ENCODE results near the gene FLNB.

FLNB gene

DNA sequence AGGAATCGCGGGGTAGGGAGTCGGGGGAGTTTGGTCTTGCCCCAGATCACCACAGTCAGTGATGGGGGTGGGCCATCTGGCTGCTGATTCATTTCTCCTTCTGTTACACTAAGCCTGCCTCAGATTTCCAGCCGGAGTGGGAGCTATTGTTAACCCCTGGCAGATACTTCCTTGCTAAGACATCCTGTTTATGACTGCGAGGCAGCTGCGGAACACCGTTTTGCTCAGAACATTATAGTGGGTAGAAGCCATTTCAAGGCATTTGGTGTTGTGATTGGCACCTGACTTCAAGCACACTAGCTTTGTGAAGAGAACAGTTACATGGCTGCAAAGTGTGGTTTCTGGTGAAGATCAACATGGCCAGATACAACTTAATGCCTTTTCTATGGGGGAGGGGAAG, 73.8 kb downstream of the FLNB start:
- DNase-seq: no peak

DNA sequence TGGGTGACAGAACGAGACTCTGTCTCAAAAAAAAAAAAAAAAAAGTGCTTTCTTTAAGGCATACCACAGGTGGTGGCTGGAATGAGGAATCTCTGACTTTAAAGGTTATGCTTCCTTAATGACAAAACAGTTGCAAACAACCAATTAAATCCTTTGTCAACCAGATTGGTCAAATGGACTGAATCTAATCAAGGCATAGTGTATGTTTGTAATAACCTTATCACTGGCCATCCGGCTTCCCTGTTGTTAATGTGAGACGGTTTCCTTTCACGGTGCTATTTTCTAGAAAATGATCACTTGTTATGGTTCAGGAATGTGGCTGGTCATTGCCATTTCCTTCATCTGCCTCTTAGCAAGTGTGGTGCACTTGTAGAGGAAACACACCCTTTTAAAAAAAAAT, 75.9 kb downstream of the FLNB start:
- no peak for DNase-seq

DNA sequence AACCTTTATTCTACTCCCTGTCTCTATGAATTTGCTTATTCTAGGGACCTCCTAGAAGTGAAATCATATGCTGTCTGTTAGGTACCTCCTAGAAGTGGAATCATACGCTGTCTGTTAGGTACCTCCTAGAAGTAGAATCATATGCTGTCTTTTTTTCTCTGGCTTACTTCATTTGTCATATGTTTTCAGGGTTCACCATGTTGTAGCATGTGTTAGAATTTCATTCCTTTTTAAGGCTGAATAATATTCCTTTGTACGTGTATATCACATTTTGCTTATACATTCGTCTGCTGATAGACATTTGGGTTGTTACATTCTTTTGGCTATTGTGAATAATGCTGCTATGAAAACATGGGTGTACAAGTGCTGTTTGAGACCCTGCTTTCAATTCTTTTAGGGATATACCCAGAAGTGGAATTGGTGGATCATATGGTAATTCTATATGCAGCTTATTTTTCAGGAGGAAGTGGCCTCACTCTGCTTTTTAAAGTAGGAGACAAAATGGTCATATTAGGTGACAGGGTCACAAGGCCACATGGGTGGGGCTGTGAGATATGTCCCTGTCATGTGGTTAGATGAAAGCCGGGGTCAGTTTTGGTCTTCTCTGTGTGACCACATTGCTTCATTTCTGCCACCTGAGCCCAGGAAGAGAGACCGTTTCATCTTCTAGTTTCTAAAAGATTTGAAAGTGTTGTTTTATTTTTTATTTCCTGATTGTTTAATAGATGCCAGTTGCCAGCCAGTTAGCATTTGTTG, 76.7 kb downstream of the FLNB start:
- no peak for DNase-seq

DNA sequence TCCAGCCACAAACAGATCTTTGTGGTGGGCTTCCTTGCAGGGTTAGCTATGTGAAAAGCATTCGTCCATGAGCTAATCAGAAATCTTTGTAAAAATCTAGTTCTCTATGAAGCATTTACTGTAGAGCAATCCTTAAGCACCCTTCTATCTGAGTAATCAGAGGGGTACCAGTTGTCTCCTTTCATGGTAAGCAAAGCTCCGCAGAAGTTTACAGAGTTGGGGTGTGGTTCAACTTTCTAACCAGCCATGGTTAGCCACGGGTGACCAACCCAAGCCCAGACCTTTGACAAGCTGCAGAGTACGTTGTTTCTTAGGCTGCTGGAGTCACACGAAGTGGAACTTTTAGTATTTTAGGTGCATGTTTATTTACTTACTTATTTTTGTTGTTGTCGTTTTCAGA, 77.4 kb downstream of the FLNB start:
- no peak for DNase-seq

DNA sequence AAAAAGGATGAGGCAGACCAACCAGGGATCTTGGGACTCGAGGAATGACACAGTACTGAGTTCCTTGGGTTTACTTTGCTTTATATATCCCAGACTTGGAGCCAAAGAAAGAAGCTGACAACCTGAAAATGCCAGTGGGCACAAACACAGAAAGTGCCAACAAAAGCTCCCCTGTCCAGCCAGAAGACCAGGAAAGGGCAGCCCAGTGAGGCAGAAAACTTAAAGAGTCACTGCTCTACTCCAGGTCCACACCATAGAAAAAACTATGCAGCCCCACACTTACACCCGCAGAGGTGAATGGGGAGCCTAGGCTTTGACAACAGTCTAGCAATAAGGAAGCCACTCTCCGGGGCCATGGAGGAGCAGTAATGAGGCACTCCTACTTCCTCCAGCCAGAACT, 80.3 kb downstream of the FLNB start:
- no peak for DNase-seq

DNA sequence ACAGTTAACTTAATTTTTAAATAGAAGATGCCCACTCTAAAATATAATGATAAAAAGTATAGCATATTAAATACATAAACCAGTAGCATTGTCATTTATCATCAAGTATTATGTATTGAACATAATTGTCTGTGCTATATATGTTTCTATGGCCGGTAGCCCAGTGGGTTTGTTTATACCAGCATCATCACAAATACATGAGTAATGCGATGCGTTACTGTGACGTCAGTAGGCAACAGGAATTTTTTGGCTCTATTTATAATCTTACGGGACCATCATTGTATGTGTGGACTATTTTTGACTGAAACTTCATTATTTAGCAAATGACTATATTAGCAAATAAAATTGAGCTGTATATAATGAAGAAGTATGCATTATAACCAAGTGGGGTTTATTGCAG, 82.1 kb downstream of the FLNB start:
- DNase-seq: no peak

DNA sequence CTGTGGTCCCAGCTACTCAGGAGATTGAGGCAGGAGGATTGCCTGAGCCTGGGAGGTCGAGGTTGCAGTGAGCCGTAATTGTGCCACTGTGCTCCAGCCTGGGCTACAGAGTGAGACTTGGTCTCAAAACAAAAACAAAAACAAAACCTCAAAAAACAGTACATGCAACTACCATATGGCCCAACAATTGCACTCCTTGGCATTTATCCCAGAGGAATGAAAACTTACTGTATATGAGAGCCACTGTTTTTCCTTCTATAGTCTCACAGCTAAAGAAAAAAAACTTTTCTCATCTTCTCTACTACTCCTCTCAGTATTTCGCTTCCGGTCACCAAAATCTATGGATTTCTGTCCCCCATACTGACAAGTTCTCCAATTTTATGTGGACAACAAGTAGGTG, 84.3 kb downstream of the FLNB start:
- DNase-seq: no peak

DNA sequence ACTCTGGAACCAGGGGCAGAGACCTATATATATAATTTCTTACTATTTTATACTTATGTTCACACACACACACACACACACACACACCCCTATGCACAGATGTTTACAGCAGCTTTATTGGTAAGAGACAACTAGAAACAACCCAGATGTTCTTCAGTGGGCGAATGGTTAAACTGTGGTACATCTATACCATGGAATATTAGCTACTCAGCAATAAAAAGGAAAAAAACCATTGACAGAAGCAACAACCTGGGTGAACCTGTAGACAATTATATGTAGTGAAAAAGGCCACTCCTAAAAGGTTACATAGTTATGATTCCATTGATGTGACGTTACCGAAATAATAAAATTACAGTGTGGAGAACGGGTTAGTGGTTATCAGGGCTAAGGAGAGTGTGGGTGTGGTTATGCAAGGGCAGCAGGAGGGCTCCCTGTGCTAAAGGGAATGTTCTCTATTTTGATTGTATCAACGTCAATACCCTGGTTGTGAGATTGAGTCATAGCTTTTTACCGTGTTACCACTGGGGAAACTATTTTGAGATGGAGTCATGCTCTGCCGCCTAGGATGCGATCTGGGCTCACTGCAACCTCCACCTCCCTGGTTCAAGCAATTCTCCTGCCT, 85.5 kb downstream of the FLNB start:
- no peak for DNase-seq

DNA sequence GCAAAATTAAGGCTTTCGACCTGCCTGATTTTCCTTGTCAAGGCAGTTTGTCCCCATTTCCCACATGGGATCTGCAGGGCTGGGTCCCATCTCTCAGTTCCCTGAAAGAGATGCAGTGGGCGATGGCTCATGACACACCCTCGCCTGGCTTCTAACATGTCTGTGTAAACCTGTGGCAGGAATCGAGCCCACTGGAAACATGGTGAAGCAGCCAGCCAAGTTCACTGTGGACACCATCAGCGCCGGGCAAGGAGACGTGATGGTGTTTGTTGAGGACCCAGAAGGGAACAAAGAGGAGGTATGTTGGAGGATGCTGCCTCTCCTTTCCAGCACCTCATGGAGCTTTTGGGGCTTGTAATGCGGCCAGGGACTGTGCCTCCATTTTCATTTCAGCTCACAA, 86.4 kb downstream of the FLNB start:
- DNase-seq: no peak

DNA sequence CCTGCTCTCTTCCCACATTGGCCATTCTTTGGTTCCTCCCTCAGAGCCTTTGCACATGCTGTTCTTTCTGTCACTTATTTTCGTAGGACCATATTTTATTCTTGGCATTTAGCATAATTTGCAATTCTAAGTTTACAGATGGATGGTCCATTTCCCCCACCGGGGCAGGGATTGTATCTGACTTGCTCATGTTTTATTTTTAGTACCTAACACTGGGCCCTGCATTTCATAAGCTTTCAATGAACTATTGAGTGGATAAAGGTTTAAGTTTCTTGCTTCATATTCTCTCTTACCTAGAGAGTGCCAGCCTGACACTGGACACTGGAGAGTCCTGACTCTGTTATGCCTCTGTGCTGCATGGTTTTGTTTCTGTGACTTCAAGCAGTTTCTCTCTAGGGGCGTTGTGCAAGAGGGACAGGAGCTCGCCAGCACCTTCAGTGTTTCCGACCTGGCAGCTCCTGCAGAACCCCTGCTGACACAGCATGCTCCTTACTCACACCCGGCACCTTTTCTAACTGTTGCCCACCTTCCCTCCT, 87.4 kb downstream of the FLNB start:
- DNase-seq: no peak

DNA sequence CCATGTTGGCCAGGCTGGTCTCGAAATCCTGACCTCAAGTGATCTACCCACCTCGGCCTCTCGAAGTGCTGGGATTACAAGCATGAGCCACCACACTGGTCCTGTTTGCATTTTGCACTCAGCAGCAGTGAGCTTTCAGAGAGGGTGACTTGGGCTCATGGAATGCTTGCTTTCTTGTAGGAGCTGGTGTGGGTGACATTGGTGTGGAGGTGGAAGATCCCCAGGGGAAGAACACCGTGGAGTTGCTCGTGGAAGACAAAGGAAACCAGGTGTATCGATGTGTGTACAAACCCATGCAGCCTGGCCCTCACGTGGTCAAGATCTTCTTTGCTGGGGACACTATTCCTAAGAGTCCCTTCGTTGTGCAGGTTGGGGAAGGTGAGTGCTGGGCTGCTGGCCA, 90.3 kb downstream of the FLNB start:
- DNase-seq: no peak

DNA sequence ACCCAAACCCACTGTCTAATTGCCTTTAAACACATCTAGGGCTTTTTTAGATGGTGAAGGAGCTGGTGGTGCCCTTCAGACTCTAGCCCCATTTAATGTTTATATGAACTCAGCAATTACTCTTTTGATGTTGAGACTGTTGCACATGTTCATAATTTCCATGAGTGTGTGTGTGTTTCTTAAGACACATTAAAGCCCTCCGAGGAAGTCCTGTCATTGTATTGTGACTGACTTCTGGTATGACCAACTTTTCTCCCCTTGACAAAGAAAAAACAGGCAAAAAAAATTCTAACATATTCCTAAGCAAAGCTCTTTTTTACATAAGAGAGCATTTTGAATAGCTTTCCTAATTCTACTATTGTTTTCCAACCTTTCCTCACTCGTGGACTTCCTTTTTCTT, 91.6 kb downstream of the FLNB start:
- no peak for DNase-seq

DNA sequence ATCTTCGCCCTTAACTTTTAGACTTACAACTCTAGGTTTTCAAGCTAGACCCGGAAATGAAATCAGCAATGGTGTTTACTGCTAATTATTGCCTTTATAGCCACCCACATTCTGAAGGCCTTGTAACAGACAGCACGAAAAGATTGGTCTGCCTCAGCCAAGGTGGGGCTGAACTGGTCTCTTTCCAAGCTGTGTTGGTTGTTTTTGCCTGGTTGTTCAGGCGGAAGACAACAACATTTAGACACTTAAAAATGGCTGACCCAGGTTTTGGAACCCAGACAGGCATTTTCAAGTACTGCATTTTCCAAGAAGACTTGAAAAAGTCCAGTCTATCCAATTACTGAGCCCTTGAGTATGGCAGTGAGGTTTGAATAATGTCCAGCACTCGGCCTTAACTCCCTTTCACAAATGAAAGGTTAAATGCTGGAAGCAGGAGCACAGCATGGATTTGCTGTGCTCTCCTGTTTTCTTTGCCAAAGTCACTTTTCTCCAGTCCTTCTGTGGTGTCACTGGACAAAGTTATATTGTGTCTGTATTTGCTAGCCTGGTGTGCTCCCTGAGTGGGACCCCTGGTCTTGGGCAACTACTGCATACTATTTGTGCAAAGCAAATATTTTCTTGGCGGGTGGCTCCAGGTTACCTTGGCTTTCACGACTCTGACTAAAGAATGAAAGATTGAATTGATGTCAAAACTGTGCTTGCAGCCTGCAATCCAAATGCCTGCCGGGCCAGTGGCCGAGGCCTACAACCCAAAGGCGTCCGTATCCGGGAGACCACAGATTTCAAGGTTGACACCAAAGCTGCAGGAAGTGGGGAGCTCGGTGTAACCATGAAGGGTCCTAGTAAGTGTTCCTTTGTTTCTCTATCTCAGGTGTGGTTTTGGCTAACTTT, 93.5 kb downstream of the FLNB start:
- no peak for DNase-seq

DNA sequence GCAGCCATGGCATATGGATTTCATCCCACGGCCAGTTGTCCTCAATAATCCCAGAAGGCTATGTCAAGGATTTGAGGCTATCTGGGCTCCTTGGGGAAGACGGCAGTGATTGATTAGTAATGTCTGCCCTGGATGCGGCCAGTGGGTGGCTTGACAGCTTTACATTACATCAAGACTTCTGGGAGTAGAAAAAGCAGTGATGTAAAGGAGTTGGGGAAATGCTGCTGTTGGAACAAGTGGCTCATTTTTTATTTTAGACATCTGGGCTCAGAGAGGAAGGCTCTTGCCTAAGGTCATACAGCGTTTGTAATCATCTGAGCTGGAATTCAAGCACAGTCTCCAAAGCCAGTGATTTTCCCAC, 94.1 kb downstream of the FLNB start:
- no peak for DNase-seq

DNA sequence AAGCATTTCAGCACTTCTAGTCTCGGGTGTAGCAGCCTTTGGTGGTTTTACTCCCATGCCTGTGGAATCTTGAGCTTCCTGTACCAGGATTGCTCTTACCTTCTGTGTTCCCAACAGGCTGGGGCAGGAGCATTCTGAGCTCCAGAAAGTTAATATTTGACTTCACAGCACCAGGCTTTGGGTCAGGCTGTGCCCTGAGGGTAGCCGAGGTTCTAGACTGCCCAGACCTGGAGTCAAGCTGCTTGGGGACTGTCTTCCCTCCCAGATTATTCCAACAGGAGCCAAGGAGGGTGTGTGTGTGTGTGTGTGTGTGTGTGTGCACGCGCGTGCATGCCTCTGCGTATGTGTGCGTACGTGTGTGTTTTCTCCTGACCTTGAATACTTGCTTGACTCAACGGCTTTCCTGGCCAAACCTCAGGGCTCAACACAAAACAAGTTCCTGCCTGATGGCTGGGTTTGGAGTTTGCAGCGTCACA, 94.8 kb downstream of the FLNB start:
- DNase-seq: no peak

DNA sequence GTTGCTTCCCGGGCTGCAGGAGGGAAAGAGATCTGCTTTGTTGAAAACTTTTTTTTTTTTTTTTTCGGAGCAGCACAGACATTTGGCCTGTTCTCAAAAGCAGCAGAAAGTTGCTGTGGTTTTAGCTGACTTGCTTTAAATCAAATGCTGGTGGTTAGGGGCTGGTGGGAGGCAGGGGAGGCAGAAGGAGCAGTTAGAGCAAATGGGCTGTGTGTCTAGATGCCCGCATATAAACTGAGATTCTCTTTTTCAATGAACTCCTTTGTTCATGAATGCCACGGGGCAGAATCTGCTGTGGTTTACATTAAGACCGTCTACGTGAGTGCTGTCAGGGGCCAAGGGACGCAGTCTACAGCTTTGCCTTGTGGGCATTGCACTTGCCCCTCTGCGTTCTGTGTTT, 95.9 kb downstream of the FLNB start:
- no peak for DNase-seq

DNA sequence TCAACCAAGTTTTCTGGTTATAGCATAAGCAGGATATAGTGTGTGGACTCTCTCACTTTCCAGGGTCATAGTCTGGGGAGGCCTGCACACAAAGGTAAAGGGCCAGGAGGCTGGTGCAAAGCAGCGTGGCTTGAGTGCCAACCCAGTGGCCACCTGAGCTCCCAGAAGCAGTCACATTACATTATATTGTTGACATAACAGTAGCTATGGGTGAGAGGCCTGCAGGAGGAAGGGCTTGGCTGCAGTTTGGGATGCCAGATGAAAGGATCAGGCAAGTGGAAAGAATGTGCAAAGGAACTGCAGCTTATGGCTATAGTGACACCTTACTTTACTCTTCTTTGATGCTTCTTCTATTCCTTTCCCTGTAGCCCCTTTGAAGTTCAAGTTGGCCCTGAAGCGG, 96.5 kb downstream of the FLNB start:
- DNase-seq: no peak

DNA sequence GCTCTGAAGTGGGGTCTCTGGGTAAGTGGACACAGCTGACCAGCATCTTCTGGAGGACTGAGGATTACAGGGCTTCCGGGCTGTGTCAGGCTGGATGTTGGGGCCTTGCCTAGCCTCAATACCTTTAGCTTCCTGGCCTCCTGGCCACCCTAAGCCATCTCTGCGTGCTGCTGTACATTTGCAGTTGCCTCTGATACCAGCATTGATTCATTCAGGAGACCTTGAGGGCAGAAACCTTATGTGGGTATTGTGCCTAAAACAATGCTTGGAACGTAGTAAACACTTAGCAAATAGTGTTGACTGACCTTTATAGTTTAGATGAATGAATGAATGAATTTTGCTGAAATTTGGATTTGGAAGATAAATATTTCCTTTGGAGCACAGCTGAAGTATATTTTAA, 97.0 kb downstream of the FLNB start:
- no peak for DNase-seq

DNA sequence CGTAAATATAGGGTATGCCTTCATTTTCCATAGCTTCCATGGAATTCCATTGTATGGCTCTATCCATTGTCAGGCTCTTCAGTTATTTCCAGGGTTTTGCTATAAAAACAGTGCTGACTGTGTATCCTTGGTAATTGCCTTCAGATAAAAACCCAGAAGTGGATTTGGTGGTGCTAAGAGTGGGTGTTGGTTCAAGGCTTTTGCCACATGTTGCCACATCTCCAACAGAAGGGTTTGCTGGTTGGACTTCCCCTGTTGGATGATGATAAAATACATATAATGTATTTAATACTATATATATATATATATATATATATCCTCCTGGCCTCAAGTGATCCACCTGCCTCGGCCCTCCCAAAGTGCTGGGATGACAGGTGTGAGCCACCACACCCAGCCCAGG, 97.8 kb downstream of the FLNB start:
- no peak for DNase-seq

DNA sequence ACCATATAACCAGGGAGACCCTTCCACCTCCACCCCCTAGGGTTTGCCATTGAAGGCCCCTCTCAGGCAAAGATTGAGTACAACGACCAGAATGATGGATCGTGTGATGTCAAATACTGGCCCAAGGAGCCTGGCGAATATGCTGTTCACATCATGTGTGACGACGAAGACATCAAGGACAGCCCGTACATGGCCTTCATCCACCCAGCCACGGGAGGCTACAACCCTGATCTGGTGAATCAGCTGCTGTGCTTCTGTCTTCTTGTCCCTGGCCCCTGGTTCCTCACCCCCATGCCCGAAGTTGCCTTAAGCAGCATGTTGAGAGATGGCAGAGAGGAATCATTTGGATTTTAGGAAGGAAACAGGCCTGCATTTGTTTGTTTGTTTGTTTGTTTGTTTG, 98.4 kb downstream of the FLNB start:
- DNase-seq: no peak

DNA sequence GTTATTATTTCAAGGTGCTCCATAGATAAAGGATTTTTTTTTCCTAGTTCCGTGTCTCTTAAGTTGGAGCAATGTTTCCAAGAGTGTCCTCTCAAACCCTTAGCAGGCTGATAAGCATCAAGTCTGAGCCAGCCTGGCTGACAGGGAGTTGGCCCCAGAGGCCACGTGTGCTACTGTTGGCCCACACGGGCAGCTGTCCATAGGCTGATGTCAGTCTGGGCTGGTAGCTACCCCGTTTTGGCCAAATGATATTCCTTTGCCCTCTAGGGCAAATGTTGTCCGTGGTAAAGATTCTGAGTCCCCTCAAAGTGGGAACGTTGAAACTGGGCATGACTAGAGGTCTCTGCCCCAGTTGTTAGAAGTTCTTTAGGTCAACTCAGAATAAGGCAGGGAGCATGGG, 99.4 kb downstream of the FLNB start:
- no peak for DNase-seq

DNA sequence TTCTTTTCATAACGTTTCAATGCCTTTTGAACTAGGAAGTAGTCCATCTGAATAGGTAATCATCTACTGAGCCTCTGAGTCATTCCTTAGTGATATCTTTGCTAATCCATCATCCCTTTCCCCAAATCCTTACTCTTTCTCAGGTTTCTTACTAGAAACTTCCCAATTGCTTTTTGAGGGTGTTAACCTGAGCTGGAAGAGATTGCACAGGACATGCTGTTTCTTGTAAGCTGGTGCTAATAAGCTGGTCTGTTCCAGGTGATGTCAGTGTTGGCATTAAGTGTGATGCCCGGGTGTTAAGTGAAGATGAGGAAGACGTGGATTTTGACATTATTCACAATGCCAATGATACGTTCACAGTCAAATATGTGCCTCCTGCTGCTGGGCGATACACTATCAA, 101.5 kb downstream of the FLNB start:
- DNase-seq: no peak

DNA sequence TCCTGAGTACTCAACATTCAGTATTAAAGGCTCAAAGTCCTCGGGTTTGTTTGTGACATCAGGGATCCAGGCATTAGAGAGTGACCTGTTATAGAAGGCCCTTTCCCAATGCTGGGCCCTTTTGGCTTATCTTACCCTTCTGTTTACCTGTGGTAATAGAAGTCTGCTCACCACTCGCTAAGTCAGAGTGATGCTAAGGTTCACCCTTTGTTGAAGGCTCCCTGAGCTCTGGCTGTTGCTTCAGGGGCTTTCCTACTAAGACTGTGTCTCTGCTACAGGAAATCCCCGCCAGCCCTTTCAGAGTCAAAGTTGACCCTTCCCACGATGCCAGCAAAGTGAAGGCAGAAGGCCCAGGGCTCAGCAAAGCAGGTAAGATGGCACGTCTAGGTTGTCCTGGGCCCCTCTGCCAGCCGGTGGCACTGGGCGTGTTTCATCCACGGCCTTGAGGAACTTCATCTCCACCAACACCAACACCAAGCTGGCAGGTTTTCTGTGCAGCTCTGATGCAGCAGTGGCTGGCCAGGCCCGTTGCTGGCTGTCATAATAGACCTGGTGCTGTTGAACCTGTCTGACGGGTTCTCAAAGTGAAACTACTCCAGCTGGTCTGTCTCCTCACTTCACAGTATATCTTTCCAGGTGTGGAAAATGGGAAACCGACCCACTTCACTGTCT, 103.4 kb downstream of the FLNB start:
- peak; percentile 76 for DNase-seq

Measured in NCI-H748 treated with DMSO at 0.1 percent for 48 hours (cell line).